MCF 10A (cell line): Measurements from ENCODE around the gene NKX1-2. TPM values are rescaled to one million over a fixed set of nuclear protein-coding genes. Genes with fewer than 3 reads are reported as not detected.

Experiments used
- BruUV-seq: library from RNA; stranded (reverse); fragments of 400-500 nt; replicated peaks from 2 replicates; lab custom pipeline; 2021; lab: Mats Ljungman, UMichigan
- CTCF ChIA-PET: fragments of 300-600 bp; sonication (Branson Sonifier 250); formaldehyde crosslinking; extraction: SDS; loops from one replicate; lab custom pipeline; 2021; ENCODE audit warnings: antibody characterized with exemption, inconsistent platforms; lab: Yijun Ruan, JAX
- POLR2A ChIA-PET: fragments of 300-600, 350-650 bp; sonication (Branson Sonifier 250); formaldehyde crosslinking; extraction: SDS; loops from one replicate; lab custom pipeline; 2020; ENCODE audit warnings: antibody characterized with exemption, inconsistent platforms; lab: Yijun Ruan, JAX
- DNase-seq: peaks from one replicate; pipeline ENCODE4 v3.0.0-alpha.2; 2018; ENCODE audit not compliant: unreplicated experiment
- H3K27ac Mint-ChIP-seq: one replicate; pipeline ENCODE4 v1.8.0; 2022; ENCODE audit warnings: mild to moderate bottlenecking, low read depth, mixed read lengths; ENCODE audit not compliant: unreplicated experiment
- H3K27me3 Mint-ChIP-seq: one replicate; pipeline ENCODE4 v1.8.0; 2022; ENCODE audit warnings: mixed read lengths; ENCODE audit not compliant: insufficient read depth, unreplicated experiment
- H3K36me3 Mint-ChIP-seq: one replicate; pipeline ENCODE4 v1.8.0; 2022; ENCODE audit warnings: mild to moderate bottlenecking, moderate library complexity, mixed read lengths; ENCODE audit not compliant: insufficient read depth, unreplicated experiment
- H3K4me1 Mint-ChIP-seq: one replicate; pipeline ENCODE4 v1.8.0; 2022; ENCODE audit warnings: mixed read lengths; ENCODE audit not compliant: insufficient read depth, unreplicated experiment
- H3K4me3 Mint-ChIP-seq: one replicate; pipeline ENCODE4 v1.8.0; 2022; ENCODE audit warnings: mild to moderate bottlenecking, moderate library complexity, mixed read lengths; ENCODE audit not compliant: unreplicated experiment
- H3K9me3 Mint-ChIP-seq: one replicate; pipeline ENCODE4 v1.8.0; 2022; ENCODE audit warnings: mixed read lengths; ENCODE audit not compliant: unreplicated experiment
- intact Hi-C: fragments of 100-400 bp; cut with micrococcal nuclease; formaldehyde crosslinking; loops from 2 replicates; pipeline ENCODE4 v1.14.1; 2022
- total RNA-seq: library from RNA; stranded (reverse); gene quantifications from 2 replicates; pipeline ENCODE4 v1.2.3, GENCODE V29; 2022
- TF ChIP-seq, protein P1 (sequence below): fragments of 200-600 bp; IDR thresholded peaks from one replicate; pipeline ENCODE4 v1.8.0; 2022; ENCODE audit warnings: antibody characterized with exemption, mild to moderate bottlenecking; ENCODE audit not compliant: unreplicated experiment

Gene NKX1-2
- total RNA-seq, 1 experiment from 2014 or later, result 0.35 TPM

DNA sequence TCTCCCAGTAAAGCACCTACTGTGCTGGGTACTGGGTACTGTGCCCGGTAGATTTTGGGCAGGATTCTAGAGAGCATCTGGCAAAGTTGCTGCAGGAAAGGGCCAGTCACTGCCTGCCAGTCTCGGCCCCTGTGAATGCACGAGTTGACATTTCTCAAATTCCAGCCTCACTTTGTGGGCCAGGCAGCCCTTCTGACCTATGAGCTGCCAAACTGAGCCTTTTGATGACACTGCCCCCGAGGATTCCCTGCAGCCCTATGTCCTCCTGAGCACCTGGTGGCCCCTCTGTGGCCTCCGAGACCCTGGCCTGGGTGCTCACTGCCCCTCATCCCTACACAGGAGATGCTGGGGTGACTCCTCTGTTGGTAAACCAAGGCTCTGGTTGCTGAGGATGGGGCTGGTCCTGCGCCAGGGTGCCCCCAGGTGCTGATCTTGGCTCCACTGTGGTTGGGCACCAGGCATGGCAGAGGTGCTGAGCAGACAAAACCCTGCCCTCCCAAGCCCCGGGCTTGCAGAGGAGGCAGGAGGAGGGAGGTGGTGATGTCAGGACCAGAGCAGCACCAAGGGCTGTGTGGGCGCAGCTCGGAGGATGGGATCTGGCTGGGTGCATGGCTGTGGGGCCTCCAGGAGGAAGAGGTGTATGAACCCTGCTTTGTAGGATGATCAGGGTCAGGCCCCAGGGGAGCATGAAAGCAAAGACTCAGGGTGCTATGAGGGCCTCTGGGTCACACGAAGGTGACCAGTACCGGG, 28.0 kb upstream of the NKX1-2 start:
- H3K9me3 Mint-ChIP-seq, result no peaks in the 10 kb centered on the region
- no peak for DNase-seq
- peaks cover 3% of the 10 kb centered on the region for H3K36me3 Mint-ChIP-seq
- intact Hi-C loops, result no loop called here
- H3K27ac Mint-ChIP-seq, result no peak overlapping the region
- no peaks in the 10 kb centered on the region for H3K4me1 Mint-ChIP-seq
- ChIA-PET CTCF (no interaction called here), POLR2A (no interaction called here)
- TF ChIP-seq, protein P1, sequence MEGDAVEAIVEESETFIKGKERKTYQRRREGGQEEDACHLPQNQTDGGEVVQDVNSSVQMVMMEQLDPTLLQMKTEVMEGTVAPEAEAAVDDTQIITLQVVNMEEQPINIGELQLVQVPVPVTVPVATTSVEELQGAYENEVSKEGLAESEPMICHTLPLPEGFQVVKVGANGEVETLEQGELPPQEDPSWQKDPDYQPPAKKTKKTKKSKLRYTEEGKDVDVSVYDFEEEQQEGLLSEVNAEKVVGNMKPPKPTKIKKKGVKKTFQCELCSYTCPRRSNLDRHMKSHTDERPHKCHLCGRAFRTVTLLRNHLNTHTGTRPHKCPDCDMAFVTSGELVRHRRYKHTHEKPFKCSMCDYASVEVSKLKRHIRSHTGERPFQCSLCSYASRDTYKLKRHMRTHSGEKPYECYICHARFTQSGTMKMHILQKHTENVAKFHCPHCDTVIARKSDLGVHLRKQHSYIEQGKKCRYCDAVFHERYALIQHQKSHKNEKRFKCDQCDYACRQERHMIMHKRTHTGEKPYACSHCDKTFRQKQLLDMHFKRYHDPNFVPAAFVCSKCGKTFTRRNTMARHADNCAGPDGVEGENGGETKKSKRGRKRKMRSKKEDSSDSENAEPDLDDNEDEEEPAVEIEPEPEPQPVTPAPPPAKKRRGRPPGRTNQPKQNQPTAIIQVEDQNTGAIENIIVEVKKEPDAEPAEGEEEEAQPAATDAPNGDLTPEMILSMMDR, result no peak
- H3K4me3 Mint-ChIP-seq, result no peak overlapping the region
- BruUV-seq, result no TSS peak
- peaks cover 7% of the 10 kb centered on the region for H3K27me3 Mint-ChIP-seq

DNA sequence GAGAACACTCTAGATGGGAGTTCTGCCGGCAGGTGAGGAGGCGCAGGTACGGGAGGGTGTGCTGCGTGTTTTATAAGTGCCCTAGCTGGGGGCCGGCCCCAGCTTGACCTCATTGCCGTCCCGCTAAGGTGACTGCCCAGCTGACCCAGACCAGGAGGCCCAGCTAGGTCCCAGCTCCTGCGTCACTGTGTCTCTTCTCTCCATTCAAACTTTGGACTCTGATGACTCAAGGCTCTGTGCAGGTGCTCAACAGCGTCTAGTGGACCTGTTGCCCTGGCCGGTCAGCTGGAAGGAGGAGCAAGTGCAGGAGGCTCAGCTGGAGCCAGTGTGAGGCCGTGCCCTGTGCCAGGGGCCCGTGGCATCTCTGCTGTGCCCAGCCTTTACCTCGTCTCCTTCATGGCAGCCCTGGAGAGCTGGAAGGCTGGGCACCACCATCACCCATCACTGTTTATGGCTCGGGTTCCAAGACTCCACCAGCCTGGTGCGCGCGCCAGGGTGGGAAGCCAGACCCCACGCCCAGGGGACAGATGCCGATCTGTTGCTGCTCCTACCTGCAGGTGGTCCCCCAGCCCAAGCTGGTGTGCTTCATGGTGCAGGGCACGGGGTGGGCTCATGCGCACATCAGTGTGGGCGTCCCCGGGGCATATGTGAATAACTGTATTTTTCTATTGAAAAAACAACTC, 26.3 kb upstream of the NKX1-2 start:
- DNase-seq, result no peak
- POLR2A ChIA-PET, result interaction anchor here (0.7 kb wide), 1 partner anchor 80 kb away, joined by 3 read pairs; no protein-coding TSS in a partner anchor
- no TSS peak for BruUV-seq
- Mint-ChIP-seq H3K27me3 (no peaks in the 10 kb centered on the region), H3K4me1 (no peaks in the 10 kb centered on the region), H3K4me3 (no peak overlapping the region), H3K9me3 (no peaks in the 10 kb centered on the region), H3K27ac (no peak overlapping the region), H3K36me3 (peaks cover under 1% of the 10 kb centered on the region)
- CTCF ChIA-PET, result interaction anchor here (0.6 kb wide), 1 partner anchor 87 kb away, joined by 3 read pairs; no protein-coding TSS in a partner anchor
- intact Hi-C loops, result no loop called here
- TF ChIP-seq, protein P1, result no peak

DNA sequence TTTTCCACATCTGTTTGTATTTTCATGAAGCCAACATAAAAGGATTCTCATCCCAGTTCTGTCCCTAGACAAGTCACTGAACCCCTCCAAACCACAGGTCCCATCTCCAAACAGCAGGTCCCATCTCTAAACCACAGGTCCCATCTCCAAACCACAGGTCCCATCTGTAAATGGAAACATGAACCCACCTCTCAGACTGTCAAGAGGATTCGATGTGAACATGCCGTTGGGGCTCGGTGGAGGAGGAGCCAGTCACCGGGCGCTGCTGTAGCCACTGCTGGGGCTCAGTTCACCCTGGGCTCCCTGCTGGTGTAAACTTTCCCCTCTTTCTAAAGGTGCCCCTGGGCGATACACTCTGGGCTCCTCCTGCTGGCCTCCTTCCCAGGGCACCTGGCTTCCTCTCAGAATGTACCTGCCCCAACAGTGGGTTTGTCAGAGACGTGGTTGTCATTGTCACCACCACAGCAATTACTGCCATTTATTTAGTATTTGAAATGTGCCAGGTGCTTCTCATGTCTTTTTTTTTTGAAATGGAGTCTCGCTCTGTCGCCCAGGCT, 24.8 kb upstream of the NKX1-2 start:
- no TSS peak for BruUV-seq
- POLR2A ChIA-PET, result interaction anchor here (0.9 kb wide), 1 partner anchor 13 kb away, joined by 4 read pairs; the partner anchor contains the start of gene LHPP

More for the DNA sequence above, 24.8 kb upstream of the NKX1-2 start:
- no peak overlapping the region for H3K4me3 Mint-ChIP-seq
- DNase-seq, result no peak
- peaks cover 6% of the 10 kb centered on the region for H3K36me3 Mint-ChIP-seq
- intact Hi-C loops, result no loop called here
- no peaks in the 10 kb centered on the region for H3K4me1 Mint-ChIP-seq
- CTCF ChIA-PET, result no interaction called here
- H3K9me3 Mint-ChIP-seq, result no peaks in the 10 kb centered on the region
- no peak overlapping the region for H3K27ac Mint-ChIP-seq
- TF ChIP-seq, protein P1, result no peak
- no peaks in the 10 kb centered on the region for H3K27me3 Mint-ChIP-seq
